Measurements from ENCODE around the gene CNIH3. TPM values are rescaled to one million over a fixed set of nuclear protein-coding genes. Genes with fewer than 3 reads are reported as not detected.
A peak's percentile ranks its signal among the peaks of the same experiment; 100 is the strongest.

Gene CNIH3
- total RNA-seq, 1 experiment from 2014 or later = 13.6 TPM

DNA sequence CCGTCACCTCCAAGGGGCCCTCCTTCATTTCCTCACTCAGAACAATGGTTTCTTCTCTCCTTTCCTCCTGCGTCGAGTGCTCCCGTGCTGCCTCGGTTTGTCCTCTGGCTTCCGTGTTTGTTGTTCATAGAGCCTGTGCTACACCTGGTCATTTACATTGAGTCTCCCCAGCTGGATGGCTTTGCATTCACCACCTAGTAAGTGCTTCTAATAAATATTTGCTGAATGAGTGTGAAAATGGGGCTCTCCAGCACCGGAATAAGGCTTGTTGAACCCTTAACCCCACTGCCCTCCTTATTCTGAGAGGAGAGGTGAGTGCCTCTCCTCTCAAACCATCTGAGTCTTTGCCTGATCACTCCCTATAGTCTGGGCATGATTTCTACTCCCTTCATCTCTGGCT lies 104.9 kb downstream of the CNIH3 start:
- no peak for DNase-seq (ENCODE audit: low read depth)

DNA sequence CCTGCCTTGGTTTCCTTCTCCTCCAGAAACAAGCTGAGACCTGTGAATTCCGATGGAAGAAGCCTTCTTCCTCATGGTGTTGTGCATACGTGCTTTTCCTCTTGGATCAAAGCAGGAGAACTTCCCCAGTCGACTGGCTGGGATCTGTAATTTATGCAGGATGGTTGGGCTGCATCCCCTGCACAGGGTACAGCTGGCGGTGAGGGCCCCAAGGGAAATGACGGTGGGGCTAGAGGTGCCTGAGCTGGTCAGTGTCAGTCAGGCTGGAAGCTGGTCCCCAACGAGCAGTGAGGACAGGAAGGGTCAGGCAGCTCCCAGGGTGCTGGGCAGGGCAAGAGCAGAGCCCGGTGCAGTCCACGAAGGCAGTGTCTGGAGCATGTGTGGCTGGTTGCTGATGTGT lies 106.7 kb downstream of the CNIH3 start:
- no peak for DNase-seq (ENCODE audit: low read depth)

DNA sequence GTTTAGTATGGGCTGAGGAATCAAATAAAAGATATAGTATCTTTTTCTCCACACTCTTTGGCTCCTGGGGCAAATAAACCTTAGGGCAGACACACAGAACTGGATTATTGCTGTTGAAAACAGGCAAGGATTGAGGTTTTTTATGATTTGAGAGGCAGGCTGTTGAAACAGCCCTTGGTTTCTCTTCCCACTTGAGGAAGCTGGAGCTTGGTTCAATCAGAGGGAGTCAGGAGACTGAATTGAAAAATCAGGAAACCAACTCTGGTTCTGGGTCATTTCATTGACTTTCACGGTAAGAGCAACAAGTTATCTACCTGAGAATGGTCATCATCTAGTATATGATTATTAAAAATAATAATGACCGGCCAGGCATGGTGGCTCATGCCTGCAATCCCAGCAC lies 108.4 kb downstream of the CNIH3 start:
- DNase-seq (ENCODE audit: low read depth) = no peak

DNA sequence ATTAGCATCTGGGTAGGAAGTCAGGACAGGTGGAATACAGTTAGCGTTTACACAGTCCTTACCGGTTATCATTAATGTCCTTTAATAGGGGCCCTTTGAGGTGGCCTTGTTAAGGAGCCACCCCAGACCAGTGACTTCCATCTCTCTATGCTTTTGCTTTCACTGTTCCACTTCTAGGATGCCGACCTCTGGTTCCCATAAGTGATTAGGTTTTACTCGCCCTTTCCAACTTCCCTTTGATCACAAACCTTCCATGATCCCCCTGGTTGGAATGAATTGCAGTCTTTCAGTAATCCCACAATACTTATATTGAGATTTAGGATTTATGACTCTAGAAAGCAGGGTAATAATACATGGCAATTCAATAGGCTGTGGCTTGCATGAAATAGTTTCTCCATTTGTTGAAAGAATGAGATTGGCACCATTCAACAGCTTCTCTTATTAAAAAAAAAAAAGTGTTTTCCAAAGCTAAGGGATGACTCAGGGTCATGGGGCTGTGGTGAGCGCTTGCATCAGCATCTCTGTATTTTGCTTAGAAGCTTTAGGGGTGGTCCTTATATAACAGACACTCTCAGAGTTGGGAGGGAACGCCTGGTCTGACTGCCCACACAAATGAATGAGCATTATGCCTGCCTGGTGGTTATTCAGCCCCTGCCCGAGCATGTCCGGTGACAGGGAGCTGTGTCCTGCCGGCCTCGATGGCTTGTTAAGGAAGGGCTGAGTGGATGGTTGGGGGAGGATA lies 110.5 kb downstream of the CNIH3 start:
- DNase-seq (ENCODE audit: low read depth) = peak; percentile 90

DNA sequence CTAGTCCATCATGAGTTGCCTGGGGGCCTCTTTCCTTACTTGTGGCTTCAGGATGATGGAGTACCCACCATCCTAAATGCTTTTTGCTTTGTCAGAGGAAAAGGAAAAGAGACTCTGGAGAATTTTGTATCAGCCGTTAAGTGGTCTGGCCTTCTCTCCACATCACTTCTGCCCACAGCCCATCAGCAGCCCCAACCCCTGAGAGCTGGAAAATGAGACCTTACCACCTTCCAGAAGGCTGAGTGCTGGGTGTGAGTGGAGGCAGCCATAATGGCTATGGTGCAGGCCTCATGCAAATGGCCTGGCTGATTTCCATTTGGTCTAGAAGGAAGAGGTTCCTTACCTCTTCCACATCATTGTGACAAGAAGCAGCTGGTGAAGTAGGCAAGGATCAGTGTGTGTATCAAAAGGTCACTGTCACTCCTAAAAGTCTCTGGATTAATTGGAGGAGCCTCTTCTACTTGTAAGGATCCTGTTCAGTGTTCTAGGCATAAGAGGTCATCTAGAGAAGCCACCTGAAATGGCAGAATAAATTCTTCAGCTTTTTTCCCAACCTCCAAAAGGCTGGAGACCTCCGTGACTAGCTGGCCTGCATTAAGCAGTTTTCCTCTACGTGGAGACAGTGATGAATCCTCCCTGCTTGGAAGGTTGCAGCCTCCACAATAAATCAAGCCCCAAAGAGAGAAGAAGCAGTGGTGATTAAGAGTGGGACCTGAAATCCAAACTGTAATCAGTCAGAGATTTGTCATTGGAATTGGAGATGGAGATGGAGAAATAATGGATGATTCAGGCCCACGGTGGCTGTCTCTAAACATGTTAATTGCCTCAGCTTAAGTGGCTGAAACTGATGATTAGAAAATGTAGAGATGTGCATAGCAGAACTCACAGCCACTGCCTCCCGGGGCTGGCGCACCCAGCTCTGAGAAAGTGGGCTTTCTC lies 111.5 kb downstream of the CNIH3 start:
- no peak for DNase-seq (ENCODE audit: low read depth)

DNA sequence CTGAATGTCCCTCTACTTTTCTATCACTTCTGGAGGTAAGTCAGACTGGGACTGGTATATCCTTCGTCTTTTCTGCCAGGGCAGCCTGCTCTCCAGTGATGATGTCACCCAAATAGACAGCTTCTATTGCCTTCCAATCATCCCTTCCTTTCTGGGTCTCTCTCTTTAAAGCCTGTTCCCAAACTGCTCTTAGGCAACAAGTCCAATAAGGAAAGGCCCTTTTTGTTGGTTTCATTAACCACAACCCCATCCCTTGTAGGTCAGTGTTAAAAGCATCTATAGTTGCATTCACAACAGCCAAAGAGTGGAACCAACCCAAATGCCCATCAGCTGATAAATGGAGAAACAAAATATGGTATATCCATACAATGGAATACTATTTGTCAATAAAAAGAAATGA lies 114.4 kb downstream of the CNIH3 start:
- DNase-seq (ENCODE audit: low read depth) = no peak

DNA sequence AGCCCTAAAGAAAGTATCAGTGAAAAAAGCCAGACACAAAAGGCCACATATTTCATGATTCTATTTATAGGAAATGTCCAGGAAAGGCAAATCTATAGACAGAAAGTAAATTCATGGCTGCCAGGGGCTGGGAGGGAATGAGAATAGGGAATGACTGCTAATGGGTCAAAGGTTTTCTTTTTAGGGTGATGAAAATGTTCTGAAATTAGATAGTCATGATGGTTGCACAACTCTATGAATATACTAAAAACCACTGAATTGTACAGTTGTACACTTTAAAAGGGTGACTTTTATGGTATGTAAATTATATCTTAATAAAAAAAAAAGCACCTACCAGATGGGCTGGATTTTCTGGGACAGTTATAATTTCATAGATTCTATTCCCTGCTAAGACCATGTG lies 114.8 kb downstream of the CNIH3 start:
- no peak for DNase-seq (ENCODE audit: low read depth)

DNA sequence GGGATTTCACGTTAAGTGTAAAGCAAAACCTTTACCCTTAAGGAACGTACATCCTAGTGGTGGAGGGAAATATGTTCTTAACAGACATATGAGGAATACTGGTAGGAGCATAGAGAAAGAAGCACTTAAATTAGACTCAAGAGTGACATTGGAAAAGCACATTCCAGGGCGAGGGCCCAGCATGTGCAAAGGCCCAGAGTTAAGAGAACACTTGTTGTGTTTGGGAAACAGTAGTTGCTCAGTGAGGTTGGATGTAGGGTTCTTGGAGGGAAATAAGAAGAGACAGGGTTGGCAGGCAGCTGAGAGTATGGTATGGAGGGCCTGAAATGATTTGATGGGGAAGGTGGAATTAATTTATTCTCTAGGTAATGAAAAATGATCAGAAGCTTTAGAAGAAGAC lies 115.5 kb downstream of the CNIH3 start:
- DNase-seq (ENCODE audit: low read depth) = no peak

DNA sequence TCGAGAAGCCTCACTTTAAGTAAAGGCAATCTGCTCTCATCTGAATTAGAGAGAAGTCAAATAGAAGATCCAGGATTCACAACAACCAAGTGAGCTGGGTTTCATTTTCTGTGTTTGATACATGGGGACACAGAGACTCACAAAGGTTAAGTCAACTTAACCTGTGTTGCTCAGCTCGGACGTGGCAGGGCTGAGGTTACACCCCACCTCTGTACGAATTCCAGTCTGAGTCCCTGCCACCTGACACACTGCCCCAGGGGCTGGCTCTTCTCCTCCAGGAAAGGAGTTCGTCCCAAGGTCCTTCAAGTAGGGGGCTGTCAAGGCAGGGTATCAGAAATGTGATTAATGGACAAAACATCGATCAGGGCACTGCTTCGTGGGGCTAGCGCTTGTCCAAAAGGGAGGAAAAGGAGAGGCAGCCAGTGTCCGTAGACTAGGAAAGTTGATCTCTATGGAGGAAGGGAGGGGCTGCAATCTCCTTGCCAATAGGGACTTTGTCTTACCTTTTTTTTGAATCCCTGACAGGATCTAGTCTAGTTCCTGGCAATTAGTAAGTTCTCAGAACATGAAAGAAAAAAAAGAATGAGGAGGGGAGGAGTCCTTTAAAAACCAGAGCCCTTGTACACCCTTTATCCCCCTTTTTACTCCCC lies 116.4 kb downstream of the CNIH3 start:
- DNase-seq (ENCODE audit: low read depth) = no peak

DNA sequence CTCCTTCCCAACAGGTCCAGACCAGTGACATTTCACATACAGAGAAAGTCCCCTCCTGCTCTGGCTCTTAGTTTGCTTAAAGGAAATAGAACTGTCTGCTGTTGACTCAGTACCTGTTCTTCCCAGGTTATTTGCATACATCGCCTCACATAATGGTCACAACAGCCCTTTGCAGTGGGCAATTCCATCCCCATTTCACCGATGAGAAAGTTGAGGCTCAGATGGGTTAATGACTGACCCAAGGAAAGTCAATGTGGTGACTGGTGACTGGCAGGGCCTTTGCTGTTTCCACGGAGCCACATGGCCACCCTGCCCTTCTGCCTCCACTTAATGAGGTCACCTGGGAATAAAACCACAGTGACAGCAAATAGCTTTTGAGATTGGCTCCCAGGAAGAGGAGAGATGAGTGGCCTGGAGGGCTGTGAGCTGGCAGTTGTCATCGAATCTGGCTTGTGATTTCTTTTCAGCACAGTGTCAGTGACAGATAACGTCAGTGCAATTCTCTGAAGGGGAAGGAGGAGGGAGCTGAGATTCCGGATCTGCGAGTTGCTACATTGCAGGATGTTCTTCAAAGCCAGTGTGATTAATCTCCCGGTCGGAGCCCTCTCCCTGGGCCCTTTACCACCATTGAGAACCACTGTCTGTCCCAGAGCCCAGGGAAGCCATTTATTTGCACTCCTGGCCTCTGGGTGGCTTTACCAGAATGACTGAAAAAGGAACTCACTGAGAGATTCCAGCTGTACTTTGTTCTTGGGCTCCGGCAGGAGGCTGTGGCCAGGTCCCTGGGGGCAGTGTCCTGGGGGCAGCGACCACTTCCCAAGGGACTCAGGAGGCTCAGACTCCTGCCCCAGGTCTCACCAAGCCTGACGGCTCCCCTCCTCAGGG lies 117.2 kb downstream of the CNIH3 start:
- DNase-seq (ENCODE audit: low read depth) = peak; percentile 49

DNA sequence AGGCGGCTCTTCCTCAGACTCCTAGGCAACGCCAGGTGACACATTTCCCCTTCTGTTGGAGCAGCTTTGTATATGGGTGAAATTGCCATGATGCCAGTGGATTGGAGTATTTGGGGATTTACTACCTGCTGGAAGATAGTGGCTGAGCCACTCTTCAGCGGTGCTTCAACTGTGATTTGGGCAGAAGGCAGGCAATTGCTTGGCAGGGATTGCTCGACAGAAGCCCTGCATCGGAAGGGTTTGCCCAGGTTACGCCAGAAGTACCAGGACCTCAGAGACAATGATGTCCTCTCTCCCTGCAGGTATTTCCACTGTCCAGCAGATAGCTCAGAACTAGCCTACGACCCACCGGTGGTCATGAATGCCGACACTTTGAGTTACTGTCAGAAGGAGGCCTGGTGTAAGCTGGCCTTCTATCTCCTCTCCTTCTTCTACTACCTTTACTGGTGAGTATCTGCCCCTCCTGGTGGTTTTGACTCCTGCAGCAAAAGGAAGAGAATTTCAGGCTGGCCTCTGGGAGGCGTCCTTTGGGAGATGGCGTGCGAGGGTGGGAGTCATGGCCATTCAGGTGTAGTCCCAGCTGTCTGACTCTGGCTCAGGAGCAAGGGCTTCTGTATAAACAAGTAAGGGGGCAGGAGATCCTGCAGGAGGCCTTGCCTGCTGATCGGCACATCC lies 118.3 kb downstream of the CNIH3 start:
- DNase-seq (ENCODE audit: low read depth) = no peak

DNA sequence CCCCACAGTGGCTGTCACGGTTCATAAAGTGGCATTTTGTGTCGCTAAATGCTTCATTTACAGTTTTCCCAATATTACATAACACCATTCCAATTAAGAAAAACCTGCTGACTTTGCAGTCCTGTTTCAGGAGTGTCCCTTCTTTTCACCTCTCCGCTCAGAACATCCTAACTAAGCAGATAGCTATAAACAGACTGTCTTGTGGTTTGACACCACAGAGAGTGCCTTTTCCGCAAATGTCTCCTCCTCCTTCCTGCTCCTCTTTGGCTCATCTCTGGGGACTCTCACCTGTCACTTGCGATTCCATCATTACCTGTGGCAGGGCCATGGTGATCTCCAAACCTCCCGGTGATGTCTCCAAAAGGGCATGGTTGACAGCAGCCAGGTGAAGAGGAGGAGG lies 119.0 kb downstream of the CNIH3 start:
- no peak for DNase-seq (ENCODE audit: low read depth)

DNA sequence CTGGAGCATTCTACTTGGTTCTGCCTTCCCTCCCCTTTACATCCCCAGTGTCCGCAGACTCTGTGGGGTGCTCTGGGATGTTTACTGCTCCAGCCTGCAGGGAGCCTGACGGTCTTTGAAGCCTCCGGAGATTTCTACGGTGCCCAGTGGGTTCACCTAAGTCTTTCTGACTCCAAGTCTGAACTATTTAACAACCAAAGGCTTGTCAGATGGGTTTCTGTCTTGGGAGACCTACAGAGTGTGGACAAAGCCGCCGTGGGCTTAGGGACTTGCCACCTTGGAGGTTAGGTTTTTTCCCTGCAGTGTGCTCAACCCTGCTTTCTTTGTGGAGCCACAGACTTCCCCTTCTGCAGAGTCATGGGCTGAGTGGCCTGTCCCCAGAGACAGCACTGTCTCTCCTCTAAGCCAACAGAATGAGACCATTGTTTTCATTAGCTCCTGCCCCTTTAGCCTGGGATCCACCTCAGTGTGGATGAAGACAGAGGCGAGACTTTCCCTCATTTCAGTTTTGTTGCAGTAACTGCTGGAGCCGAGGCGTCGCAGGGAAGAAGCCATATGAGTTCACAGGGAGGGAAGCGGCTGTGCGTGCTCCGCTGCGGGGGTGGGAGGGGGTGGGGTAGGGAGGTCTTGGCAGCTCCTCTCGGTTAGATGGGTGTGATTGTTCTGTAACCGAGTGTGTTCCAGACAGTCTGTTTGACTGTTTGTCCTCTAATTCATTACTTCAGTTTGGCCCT lies 120.7 kb downstream of the CNIH3 start:
- peak; percentile 21 for DNase-seq (ENCODE audit: low read depth)

DNA sequence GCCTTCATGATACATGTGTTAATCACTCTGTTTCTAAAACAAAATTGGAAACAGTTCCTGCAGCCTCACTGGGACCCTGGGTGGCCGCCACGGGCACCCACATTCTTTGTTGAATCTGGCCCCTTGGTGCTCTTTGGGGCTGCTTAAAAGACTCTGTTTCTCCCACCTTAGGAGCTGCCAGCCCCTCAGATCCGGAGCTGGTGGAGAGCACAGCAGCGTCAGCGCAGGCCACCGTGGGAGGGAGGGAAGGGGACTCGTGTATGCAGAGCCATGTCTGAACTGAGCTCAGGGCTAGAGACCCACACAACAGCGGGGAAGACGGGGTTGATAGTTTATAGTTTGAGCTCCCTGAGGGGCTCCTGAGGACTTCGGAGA lies 121.2 kb downstream of the CNIH3 start:
- DNase-seq (ENCODE audit: low read depth) = no peak

DNA sequence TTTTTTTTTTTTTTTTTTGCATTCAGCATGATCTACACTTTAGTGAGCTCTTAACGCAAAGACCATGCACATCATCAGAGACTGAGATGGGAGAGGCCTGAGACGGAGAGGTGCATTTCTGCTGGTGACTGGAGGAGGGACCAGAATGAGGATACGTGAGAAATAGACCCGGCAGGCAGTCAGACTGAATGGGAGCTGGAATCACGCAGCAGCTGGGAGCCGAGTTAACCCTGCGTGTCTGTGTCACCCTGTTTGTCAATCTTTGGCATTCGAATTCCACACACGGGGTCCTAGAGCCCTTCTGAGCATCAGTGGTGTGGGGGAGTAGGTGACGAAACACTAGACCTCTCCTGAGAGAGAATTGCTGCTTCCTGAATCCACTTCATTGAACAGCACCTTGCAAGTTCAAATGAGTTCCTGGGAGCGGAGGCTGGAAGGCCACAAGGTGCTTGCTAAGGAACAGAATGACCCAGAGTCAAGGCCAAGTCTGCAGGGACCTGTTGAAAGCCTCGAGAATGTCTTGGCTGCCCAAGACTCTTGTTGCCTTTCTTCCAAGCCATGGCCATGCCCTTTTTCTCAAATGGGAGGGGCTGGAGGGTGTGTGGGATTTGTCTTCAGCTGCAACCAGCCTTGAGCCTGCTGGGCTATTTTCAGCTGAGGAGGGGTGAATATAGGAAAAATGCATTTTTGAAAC lies 123.3 kb downstream of the CNIH3 start:
- no peak for DNase-seq (ENCODE audit: low read depth)

DNA sequence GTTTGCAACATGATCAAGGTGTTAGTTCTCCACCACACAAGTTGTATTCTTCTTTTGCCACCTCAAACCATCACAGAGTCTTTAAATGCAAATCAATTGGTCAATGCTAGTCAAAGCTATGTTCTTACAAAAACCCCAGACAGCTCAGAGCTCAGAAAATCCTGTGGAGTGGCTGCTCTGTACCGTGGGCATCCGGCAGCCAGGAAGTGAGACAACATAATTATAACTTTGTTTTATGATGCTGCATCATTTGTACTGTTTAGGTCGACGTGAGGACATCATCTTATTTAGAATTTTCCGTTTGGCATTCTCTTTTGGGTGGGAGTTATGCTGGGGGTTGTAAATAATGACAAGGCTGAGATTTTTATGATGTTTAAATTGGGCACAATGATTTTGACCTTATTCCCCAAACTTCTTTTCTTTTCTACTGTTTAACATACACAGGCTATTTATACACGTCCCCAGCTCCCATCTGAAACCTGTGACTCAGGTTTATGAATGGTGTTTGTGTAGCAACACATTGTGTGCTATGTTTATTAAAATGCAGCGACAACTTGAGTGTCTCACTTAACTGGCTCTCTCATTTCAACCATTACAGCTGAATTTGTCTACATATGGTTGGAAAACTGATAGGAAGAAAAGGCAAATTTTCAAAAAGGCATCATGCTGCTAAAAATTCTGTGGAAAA lies 124.0 kb downstream of the CNIH3 start:
- no peak for DNase-seq (ENCODE audit: low read depth)

DNA sequence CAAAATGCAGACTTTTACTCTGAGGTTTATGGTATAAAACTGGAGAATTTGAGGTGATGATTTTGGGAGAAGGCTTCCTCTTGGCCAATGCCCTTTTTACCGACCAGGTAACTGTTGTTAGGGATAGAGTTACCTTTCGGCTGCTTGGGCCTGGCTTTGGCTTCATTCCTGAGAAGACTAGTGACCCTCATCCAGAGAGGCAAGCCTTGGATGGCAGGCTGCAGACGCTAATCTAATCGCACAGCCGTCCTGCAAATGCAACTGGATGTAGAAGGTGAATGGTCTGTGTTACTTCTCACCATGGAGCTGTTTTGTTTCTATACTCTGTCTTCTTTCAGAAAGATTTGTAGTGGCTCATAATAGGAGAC lies 124.6 kb downstream of the CNIH3 start:
- no peak for DNase-seq (ENCODE audit: low read depth)

DNA sequence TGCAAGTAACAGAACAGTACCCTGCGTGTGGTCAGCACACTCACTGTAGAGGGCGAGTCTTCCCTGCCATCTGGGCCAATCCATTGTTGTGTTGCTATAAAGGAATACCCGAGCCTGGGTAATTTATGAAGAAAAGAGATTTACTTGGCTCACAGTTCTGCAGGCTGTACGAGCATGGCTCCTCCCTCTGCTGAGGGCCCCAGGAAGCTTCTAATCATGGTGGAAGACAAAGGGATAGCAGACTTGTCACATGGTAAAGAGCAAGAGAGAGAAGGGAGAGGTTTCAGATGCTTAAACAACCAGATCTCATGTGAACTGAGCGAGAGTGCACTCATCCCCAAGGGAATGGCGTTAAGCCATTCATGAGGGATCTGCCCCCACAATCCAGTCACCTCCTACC lies 126.2 kb downstream of the CNIH3 start:
- no peak for DNase-seq (ENCODE audit: low read depth)

DNA sequence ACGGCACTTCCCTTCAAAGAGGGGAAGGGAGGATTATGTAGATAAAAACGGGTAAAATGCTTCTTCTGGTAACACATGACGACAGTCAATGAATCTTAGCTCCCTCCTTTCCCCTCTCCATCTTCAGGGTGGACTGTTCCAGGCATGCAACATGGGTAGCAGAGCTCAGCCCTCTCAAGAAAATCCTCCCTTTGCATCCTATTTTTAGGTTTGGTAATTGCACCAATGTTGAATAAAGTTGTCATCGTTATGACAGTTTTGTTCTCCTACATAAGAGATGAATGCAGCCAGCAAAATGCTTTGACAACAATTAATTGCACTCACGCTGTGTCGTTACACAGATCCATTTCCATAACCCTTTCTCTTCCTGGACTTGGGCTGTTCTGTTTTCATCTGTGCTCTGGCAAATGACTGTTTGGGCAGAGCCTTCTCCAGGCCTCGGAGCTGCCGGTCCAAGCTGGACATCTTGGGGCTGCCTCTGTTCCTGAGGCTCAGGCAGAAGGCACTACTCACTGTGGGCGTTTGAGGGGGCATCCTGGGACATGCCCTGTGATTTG lies 127.6 kb downstream of the CNIH3 start:
- no peak for DNase-seq (ENCODE audit: low read depth)
